GM12892 (cell line): Measurements from ENCODE around the gene GOLGA3.

Experiments used
- POLR2A ChIP-seq: IDR thresholded peaks from 2 replicates; pipeline ENCODE4 v1.6.1; 2011; ENCODE audit warnings: low read depth, low read length, control low read depth
- POLR2AphosphoS5 ChIP-seq: IDR thresholded peaks from 2 replicates; pipeline ENCODE4 v1.6.1; 2011; ENCODE audit warnings: low read depth, low read length, control low read depth
- TAF1 ChIP-seq: IDR thresholded peaks from 2 replicates; pipeline ENCODE4 v1.6.1; 2011; ENCODE audit warnings: low read depth, mild to moderate bottlenecking, control low read depth, low read length, borderline replicate concordance

- TF ChIP-seq POLR2A (no peak), TAF1 (no peak), POLR2AphosphoS5 (no peak)
Observed at GRCh38 chr12:132784580-132784979, 44.1 kb downstream of the GOLGA3 start.
